Activated CD8-positive, alpha-beta memory T cell treated with anti-CD3 and anti-CD28 coated beads for 48 hours (primary cell): Measurements from ENCODE around the gene FCSK.
"Not testable (repeated sequence)": the region's sequence is repeated elsewhere in the genome, so short reads cannot be mapped to it uniquely, and the experiment has no call there.

ENCODE experiments used
- DNase-seq, 3 experiments: peaks; one replicate each; pipeline ENCODE4 v3.0.0-alpha.2; 2020; ENCODE audit warnings: low read depth in 2 of 3, low spot score in 2 of 3

Gene FCSK

GRCh38 chr16:70522216-70523075, 68.1 kb downstream of the FCSK start:
- no peak for DNase-seq

- peak; percentile 70 to 78 (median 75) for DNase-seq
Observed at GRCh38 chr16:70523076-70523742, 68.8 kb downstream of the FCSK start, which contains the start of gene COG4. TSS of gene COG4 (minus strand) at chr16:70523554. CDS start at chr16:70523543, 11 bp downstream.

GRCh38 chr16:70523743-70524398, 69.5 kb downstream of the FCSK start, which contains the start of gene SF3B3:
TSS of gene SF3B3 (plus strand) at chr16:70523816. CDS start at chr16:70526657, 2,841 bp downstream.
- DNase-seq, result peak; percentile 45 to 77 (median 45)

GRCh38 chr16:70524399-70524825, 70.0 kb downstream of the FCSK start:
- not testable (repeated sequence) for DNase-seq

GRCh38 chr16:70526403-70526802, 72.0 kb downstream of the FCSK start:
- no peak for DNase-seq

GRCh38 chr16:70527315-70527996, 73.1 kb downstream of the FCSK start:
- DNase-seq, result no peak

GRCh38 chr16:70529051-70529777, 74.8 kb downstream of the FCSK start:
- DNase-seq, result no peak
